MCF 10A (cell line): ENCODE data around the gene RAP1GAP2. TPM values are rescaled to one million over a fixed set of nuclear protein-coding genes. Genes with fewer than 3 reads are reported as not detected.

Source experiments
- BruUV-seq: library from RNA; stranded (reverse); fragments of 400-500 nt; replicated peaks from 2 replicates; lab custom pipeline; 2021; lab: Mats Ljungman, UMichigan
- CTCF ChIA-PET: fragments of 300-600 bp; sonication (Branson Sonifier 250); formaldehyde crosslinking; extraction: SDS; loops from one replicate; lab custom pipeline; 2021; ENCODE audit warnings: antibody characterized with exemption, inconsistent platforms; lab: Yijun Ruan, JAX
- POLR2A ChIA-PET: fragments of 300-600, 350-650 bp; sonication (Branson Sonifier 250); formaldehyde crosslinking; extraction: SDS; loops from one replicate; lab custom pipeline; 2020; ENCODE audit warnings: antibody characterized with exemption, inconsistent platforms; lab: Yijun Ruan, JAX
- DNase-seq: peaks from one replicate; pipeline ENCODE4 v3.0.0-alpha.2; 2018; ENCODE audit not compliant: unreplicated experiment
- H3K27ac Mint-ChIP-seq: one replicate; pipeline ENCODE4 v1.8.0; 2022; ENCODE audit warnings: mild to moderate bottlenecking, low read depth, mixed read lengths; ENCODE audit not compliant: unreplicated experiment
- H3K27me3 Mint-ChIP-seq: one replicate; pipeline ENCODE4 v1.8.0; 2022; ENCODE audit warnings: mixed read lengths; ENCODE audit not compliant: insufficient read depth, unreplicated experiment
- H3K36me3 Mint-ChIP-seq: one replicate; pipeline ENCODE4 v1.8.0; 2022; ENCODE audit warnings: mild to moderate bottlenecking, moderate library complexity, mixed read lengths; ENCODE audit not compliant: insufficient read depth, unreplicated experiment
- H3K4me1 Mint-ChIP-seq: one replicate; pipeline ENCODE4 v1.8.0; 2022; ENCODE audit warnings: mixed read lengths; ENCODE audit not compliant: insufficient read depth, unreplicated experiment
- H3K4me3 Mint-ChIP-seq: one replicate; pipeline ENCODE4 v1.8.0; 2022; ENCODE audit warnings: mild to moderate bottlenecking, moderate library complexity, mixed read lengths; ENCODE audit not compliant: unreplicated experiment
- H3K9me3 Mint-ChIP-seq: one replicate; pipeline ENCODE4 v1.8.0; 2022; ENCODE audit warnings: mixed read lengths; ENCODE audit not compliant: unreplicated experiment
- CTCF ChIP-seq: fragments of 200-600 bp; IDR thresholded peaks from one replicate; pipeline ENCODE4 v1.8.0; 2022; ENCODE audit warnings: antibody characterized with exemption, mild to moderate bottlenecking; ENCODE audit not compliant: unreplicated experiment
- intact Hi-C: fragments of 100-400 bp; cut with micrococcal nuclease; formaldehyde crosslinking; loops from 2 replicates; pipeline ENCODE4 v1.14.1; 2022
- total RNA-seq: library from RNA; stranded (reverse); gene quantifications from 2 replicates; pipeline ENCODE4 v1.2.3, GENCODE V29; 2022

The RAP1GAP2 gene
- total RNA-seq, 1 experiment from 2014 or later = 40.2 TPM

- no peak for TF ChIP-seq CTCF
- no peak overlapping the region for H3K4me3 Mint-ChIP-seq
- peaks cover 7% of the 10 kb centered on the region for H3K4me1 Mint-ChIP-seq
- no peaks in the 10 kb centered on the region for H3K9me3 Mint-ChIP-seq
- POLR2A ChIA-PET = interaction anchor here (2.4 kb wide), 1 partner anchor 8 kb away, joined by 6 read pairs; no protein-coding TSS in a partner anchor
- intact Hi-C loops = no loop called here
- DNase-seq = no peak
- no peaks in the 10 kb centered on the region for H3K36me3 Mint-ChIP-seq
- H3K27ac Mint-ChIP-seq = no peak overlapping the region
- H3K27me3 Mint-ChIP-seq = no peaks in the 10 kb centered on the region
- CTCF ChIA-PET = interaction anchor here (0.6 to 1.0 kb wide), 3 partner anchors 20 to 716 kb away, joined by 3 to 5 read pairs (median 3); no protein-coding TSS in a partner anchor
- no TSS peak for BruUV-seq
These were observed 137.4 kb downstream of the RAP1GAP2 start for GRCh38 chr17:2933606-2934005.

- POLR2A ChIA-PET = interaction anchor here (2.4 kb wide), 1 partner anchor 10 kb away, joined by 6 read pairs; no protein-coding TSS in a partner anchor
- H3K4me3 Mint-ChIP-seq = no peak overlapping the region
- CTCF ChIA-PET = interaction anchor here (0.9 kb wide), 1 partner anchor 87 kb away, joined by 4 read pairs; no protein-coding TSS in a partner anchor
- no peak overlapping the region for H3K27ac Mint-ChIP-seq
- intact Hi-C loops = loop anchor here (2.0 kb wide), 1 partner anchor 77 kb away; no protein-coding TSS in a partner anchor
- no peak for DNase-seq
- no peaks in the 10 kb centered on the region for H3K36me3 Mint-ChIP-seq
- no peaks in the 10 kb centered on the region for H3K27me3 Mint-ChIP-seq
- H3K9me3 Mint-ChIP-seq = no peaks in the 10 kb centered on the region
- H3K4me1 Mint-ChIP-seq = peaks cover 7% of the 10 kb centered on the region
- no peak for TF ChIP-seq CTCF
- no TSS peak for BruUV-seq
These were observed 139.4 kb downstream of the RAP1GAP2 start for GRCh38 chr17:2935632-2936031.

GRCh38 chr17:2936351-2936750 lies 140.1 kb downstream of the RAP1GAP2 start:
- intact Hi-C loops = loop anchor here (2.0 kb wide), 1 partner anchor 76 kb away; no protein-coding TSS in a partner anchor
- no TSS peak for BruUV-seq
- Mint-ChIP-seq H3K4me3 (no peak overlapping the region), H3K4me1 (peaks cover 7% of the 10 kb centered on the region), H3K36me3 (no peaks in the 10 kb centered on the region), H3K9me3 (no peaks in the 10 kb centered on the region), H3K27me3 (no peaks in the 10 kb centered on the region), H3K27ac (no peak overlapping the region)
- CTCF ChIA-PET = interaction anchor here (0.7 to 1.9 kb wide), 2 partner anchors 68 to 88 kb away, joined by 3 to 17 read pairs; no protein-coding TSS in a partner anchor
- POLR2A ChIA-PET = no interaction called here
- TF ChIP-seq CTCF = no peak
- no peak for DNase-seq

- no peaks in the 10 kb centered on the region for H3K27me3 Mint-ChIP-seq
- no peak overlapping the region for H3K4me3 Mint-ChIP-seq
- TF ChIP-seq CTCF = no peak
- CTCF ChIA-PET = interaction anchor here (0.7 to 1.9 kb wide), 5 partner anchors 12 to 1225 kb away, joined by 3 to 17 read pairs (median 3); no protein-coding TSS in a partner anchor
- intact Hi-C loops = loop anchor here (2.0 kb wide), 1 partner anchor 76 kb away; no protein-coding TSS in a partner anchor
- no peaks in the 10 kb centered on the region for H3K9me3 Mint-ChIP-seq
- DNase-seq = no peak
- BruUV-seq = no TSS peak
- H3K4me1 Mint-ChIP-seq = peaks cover 7% of the 10 kb centered on the region
- no peaks in the 10 kb centered on the region for H3K36me3 Mint-ChIP-seq
- no peak overlapping the region for H3K27ac Mint-ChIP-seq
- POLR2A ChIA-PET = interaction anchor here (1.2 kb wide), 1 partner anchor 13 kb away, joined by 5 read pairs; no protein-coding TSS in a partner anchor
These were observed 140.6 kb downstream of the RAP1GAP2 start for GRCh38 chr17:2936771-2937321.
